Peyer's patch (tissue), 4 donors: ENCODE measurements around the gene KANSL3.

Experiments used
- CTCF ChIP-seq, 6 experiments: fragments of 450-650 bp in 4 of 6; fragments of 200-600 bp in 2 of 6; sonication (generic) in 1 of 6; IDR thresholded peaks; one replicate each; pipeline ENCODE4 v1.5.1; 2017 to 2019; ENCODE audit warnings: antibody characterized with exemption in 6 of 6, mild to moderate bottlenecking in 3 of 6, moderate library complexity in 1 of 6
- POLR2A ChIP-seq, 2 donors: fragments of 450-650 bp; IDR thresholded peaks; one replicate each; pipeline ENCODE4 v1.5.1; 2017; ENCODE audit warnings: antibody characterized with exemption in 2 of 2, mild to moderate bottlenecking in 2 of 2, moderate library complexity in 2 of 2

GRCh38 chr2:96684883-96685576 is 46.9 kb upstream of the KANSL3 start:
- TF ChIP-seq CTCF (IDR thresholded peaks at IDR 0.05) = no peak
- no peak for TF ChIP-seq POLR2A (IDR thresholded peaks at IDR 0.05)
